HCT116 (cell line): Measurements from ENCODE around the gene NHSL1. TPM values are rescaled to one million over a fixed set of nuclear protein-coding genes. Genes with fewer than 3 reads are reported as not detected.

ENCODE experiments used
- ATAC-seq: fragments of 200-7000 bp; cut with Tn5 transposase; 2 replicates; pipeline ENCODE4 v1.9.1; 2020; ENCODE audit warnings: mild to moderate bottlenecking, moderate library complexity
- BruUV-seq: library from RNA; stranded (reverse); fragments of 400-500 nt; replicated peaks from 2 replicates; lab custom pipeline; 2021; lab: Mats Ljungman, UMichigan
- CTCF ChIA-PET: fragments of 300-600 bp; sonication (Branson Sonifier 250); formaldehyde crosslinking; loops from one replicate; lab custom pipeline; 2021; ENCODE audit warnings: antibody characterized with exemption; lab: Charles Lee
- POLR2A ChIA-PET: fragments of 300-600, 350-600 bp; sonication (Branson Sonifier 250); formaldehyde crosslinking; loops from one replicate; lab custom pipeline; 2021; ENCODE audit warnings: antibody characterized with exemption; lab: Charles Lee
- RAD21 ChIA-PET, 2 experiments: fragments of 300-600 bp; sonication (Branson Sonifier 250); formaldehyde crosslinking; loops; one replicate each; lab custom pipeline; 2023; ENCODE audit warnings: low total read pairs in 2 of 2; ENCODE audit not compliant: uncharacterized antibody in 2 of 2, unreplicated experiment in 2 of 2, low non-redundant PET in 1 of 2; lab: Charles Lee
- DNase-seq: peaks from one replicate; pipeline ENCODE4 v3.0.0-alpha.2; 2010; ENCODE audit warnings: low read depth, low spot score
- H2AFZ ChIP-seq: fragments of 200-600 bp; shearing (Covaris generic), sonication (generic); 2 replicates; pipeline ENCODE4 v1.6.1; 2017; ENCODE audit warnings: low read depth, mixed run types, mixed read lengths, antibody characterized with exemption, low read length; ENCODE audit not compliant: poor library complexity, severe bottlenecking
- H3K27ac ChIP-seq: 2 replicates; pipeline ENCODE4 v1.5.1; 2012; ENCODE audit warnings: low read depth, low read length
- H3K27me3 ChIP-seq: fragments of 200-600 bp; sonication (generic); 2 replicates; pipeline ENCODE4 v1.6.1; 2016; ENCODE audit warnings: mixed run types, low read length, mixed read lengths; ENCODE audit not compliant: insufficient read depth
- H3K36me3 ChIP-seq, 2 experiments: fragments of 200-500 bp in 1 of 2; fragments of 200-600 bp in 1 of 2; sonication (Bioruptor generic) in 1 of 2; sonication (generic) in 1 of 2; 2 replicates each; pipeline versions ENCODE4 v1.5.1 to v1.6.1; 2014 to 2016; ENCODE audit warnings: low read length in 2 of 2, inconsistent platforms in 1 of 2, mixed read lengths in 1 of 2, mixed run types in 1 of 2; ENCODE audit not compliant: insufficient read depth in 2 of 2, control insufficient read depth in 1 of 2
- H3K4me1 ChIP-seq, 2 experiments: fragments of 200-600 bp in 1 of 2; sonication (generic) in 1 of 2; 2 replicates each; pipeline versions ENCODE4 v1.5.1 to v1.6.1; 2012 to 2017; ENCODE audit warnings: low read length in 2 of 2, inconsistent platforms in 1 of 2, mild to moderate bottlenecking in 1 of 2, mixed read lengths in 1 of 2, mixed run types in 1 of 2, moderate library complexity in 1 of 2; ENCODE audit not compliant: insufficient read depth in 2 of 2, control insufficient read depth in 1 of 2
- H3K4me2 ChIP-seq: fragments of 200-600 bp; sonication (generic); 2 replicates; pipeline ENCODE4 v1.6.1; 2017; ENCODE audit warnings: mixed run types, low read length, mixed read lengths
- H3K4me3 ChIP-seq, 2 experiments: fragments of 200-600 bp in 1 of 2; sonication (generic) in 1 of 2; replicated peaks in 1 of 2; 2 replicates each; pipeline ENCODE4 v1.5.1; 2011 to 2016; ENCODE audit warnings: low read length in 2 of 2, control low read depth in 1 of 2, low read depth in 1 of 2, mild to moderate bottlenecking in 1 of 2, mixed read lengths in 1 of 2, mixed run types in 1 of 2
- H3K79me2 ChIP-seq: fragments of 200-600 bp; sonication (generic); 2 replicates; pipeline ENCODE4 v1.6.1; 2017; ENCODE audit warnings: mild to moderate bottlenecking, mixed run types, low read length, moderate library complexity, mixed read lengths; ENCODE audit not compliant: insufficient read depth
- H3K9ac ChIP-seq: fragments of 200-600 bp; sonication (generic); 2 replicates; pipeline ENCODE4 v1.6.1; 2016; ENCODE audit warnings: low read length, mixed read lengths
- H3K9me2 ChIP-seq: fragments of 200-600 bp; sonication (generic), shearing (Covaris generic); 2 replicates; pipeline ENCODE4 v1.6.1; 2017; ENCODE audit warnings: mixed run types, mild to moderate bottlenecking, moderate library complexity; ENCODE audit not compliant: insufficient read depth
- H3K9me3 ChIP-seq, 2 experiments: fragments of 200-500 bp in 1 of 2; fragments of 200-600 bp in 1 of 2; sonication (Bioruptor generic) in 1 of 2; sonication (generic) in 1 of 2; 2 replicates each; pipeline ENCODE4 v1.6.1; 2014 to 2017; ENCODE audit warnings: low read length in 2 of 2, mixed read lengths in 2 of 2, inconsistent platforms in 1 of 2, low read depth in 1 of 2, mild to moderate bottlenecking in 1 of 2, mixed run types in 1 of 2, moderate library complexity in 1 of 2; ENCODE audit not compliant: control insufficient read depth in 1 of 2, insufficient read depth in 1 of 2
- H4K20me1 ChIP-seq: fragments of 200-600 bp; sonication (generic), shearing (Covaris generic); 2 replicates; pipeline ENCODE4 v1.6.1; 2017; ENCODE audit warnings: mixed run types, mild to moderate bottlenecking, moderate library complexity; ENCODE audit not compliant: insufficient read depth
- ATF3 ChIP-seq: IDR thresholded peaks from 2 replicates; pipeline ENCODE4 v1.6.1; 2012
- CBX3 ChIP-seq: IDR thresholded peaks from 2 replicates; pipeline ENCODE4 v1.6.1; 2012; ENCODE audit warnings: low read depth
- CEBPB ChIP-seq: IDR thresholded peaks from 2 replicates; pipeline ENCODE4 v1.6.1; 2012; ENCODE audit warnings: low read depth
- EGR1 ChIP-seq: IDR thresholded peaks from 2 replicates; pipeline ENCODE4 v1.6.1; 2012; ENCODE audit warnings: low read depth
- ELF1 ChIP-seq: IDR thresholded peaks from 2 replicates; pipeline ENCODE4 v1.6.1; 2012; ENCODE audit warnings: low read depth, borderline replicate concordance
- EZH2 ChIP-seq: fragments of 200-600 bp; sonication (generic); IDR thresholded peaks from 2 replicates; pipeline ENCODE4 v1.6.1; 2017; ENCODE audit warnings: antibody characterized with exemption, mixed run types
- EZH2phosphoT487 ChIP-seq: fragments of 200-600 bp; IDR thresholded peaks from 2 replicates; pipeline ENCODE4 v1.6.1; 2018; ENCODE audit warnings: antibody characterized with exemption, borderline replicate concordance
- FOSL1 ChIP-seq: IDR thresholded peaks from 2 replicates; pipeline ENCODE4 v1.6.1; 2012; ENCODE audit warnings: low read depth
- POLR2A ChIP-seq: IDR thresholded peaks from 2 replicates; pipeline ENCODE4 v1.7.0; 2011; ENCODE audit warnings: borderline replicate concordance; ENCODE audit not compliant: insufficient read depth, insufficient read length; ENCODE audit errors: extremely low read depth
- POLR2AphosphoS5 ChIP-seq: IDR thresholded peaks from 2 replicates; pipeline ENCODE4 v1.6.1; 2011; ENCODE audit warnings: mild to moderate bottlenecking, low read depth, low read length, moderate library complexity
- RAD21 ChIP-seq: IDR thresholded peaks from 2 replicates; pipeline ENCODE4 v1.6.1; 2012; ENCODE audit warnings: low read depth, mild to moderate bottlenecking
- REST ChIP-seq: IDR thresholded peaks from 2 replicates; pipeline ENCODE4 v1.6.1; 2012; ENCODE audit warnings: low read depth
- TCF7L2 ChIP-seq: IDR thresholded peaks from 2 replicates; pipeline ENCODE4 v1.7.0; 2011; ENCODE audit warnings: borderline replicate concordance, inconsistent platforms; ENCODE audit not compliant: insufficient read depth, insufficient read length; ENCODE audit errors: extremely low read depth
- ZNF274 ChIP-seq: fragments of 200-500 bp; sonication (Bioruptor generic); IDR thresholded peaks from 2 replicates; pipeline ENCODE4 v1.6.1; 2014; ENCODE audit warnings: mild to moderate bottlenecking, low read depth, low read length, inconsistent platforms
- intact Hi-C: fragments of 100-400 bp; cut with micrococcal nuclease; formaldehyde crosslinking; loops from 2 replicates; pipeline ENCODE4 v1.10.0; 2022
- total RNA-seq: library from RNA; stranded (reverse); gene quantifications from one replicate; pipeline ENCODE4 v1.2.1, GENCODE V29; 2021; ENCODE audit not compliant: unreplicated experiment

NHSL1 gene
- total RNA-seq, 1 experiment from 2014 or later = 15.4 TPM

- Histone ChIP-seq H3K36me3 (no peaks in the 10 kb centered on the region), H3K79me2 (no peaks in the 10 kb centered on the region)
Measured at GRCh38 chr6:138531387-138531786, 32.1 kb upstream of the NHSL1 start.

GRCh38 chr6:138529478-138529877 is 30.2 kb upstream of the NHSL1 start:
- RAD21 ChIA-PET = no interaction called here
- H3K9ac ChIP-seq = no peak overlapping the region
- no peak overlapping the region for H3K27ac ChIP-seq
- H3K79me2 ChIP-seq = no peaks in the 10 kb centered on the region
- H3K36me3 ChIP-seq = no peaks in the 10 kb centered on the region
- CTCF ChIA-PET = no interaction called here
- H3K9me3 ChIP-seq = no peaks in the 10 kb centered on the region
- TF ChIP-seq ELF1 (no peak), CBX3 (no peak), EZH2phosphoT487 (no peak), POLR2A (no peak), REST (no peak), ZNF274 (no peak), FOSL1 (no peak), TCF7L2 (no peak), RAD21 (no peak), EGR1 (no peak), ATF3 (no peak), POLR2AphosphoS5 (no peak)
- no peaks in the 10 kb centered on the region for H3K27me3 ChIP-seq
- no peaks in the 10 kb centered on the region for H3K9me2 ChIP-seq
- POLR2A ChIA-PET = no interaction called here
- ATAC-seq (no peak), DNase-seq (no peak)
- H3K4me2 ChIP-seq = no peak overlapping the region
- intact Hi-C loops = no loop called here
- H2AFZ ChIP-seq = no peak overlapping the region
- H3K4me3 ChIP-seq = no peak overlapping the region
- H4K20me1 ChIP-seq = no peaks in the 10 kb centered on the region
- no peaks in the 10 kb centered on the region for H3K4me1 ChIP-seq
- BruUV-seq = no TSS peak

More at GRCh38 chr6:138531387-138531786, 32.1 kb upstream of the NHSL1 start:
- ChIA-PET POLR2A (no interaction called here), RAD21 (no interaction called here), CTCF (no interaction called here)
- intact Hi-C loops = no loop called here
- Histone ChIP-seq H3K9me3 (no peaks in the 10 kb centered on the region), H3K4me2 (no peak overlapping the region), H3K4me1 (no peaks in the 10 kb centered on the region), H3K9ac (no peak overlapping the region), H2AFZ (no peak overlapping the region), H4K20me1 (no peaks in the 10 kb centered on the region), H3K4me3 (no peak overlapping the region), H3K27me3 (no peaks in the 10 kb centered on the region), H3K27ac (no peak overlapping the region), H3K9me2 (no peaks in the 10 kb centered on the region)
- BruUV-seq = no TSS peak
- TF ChIP-seq POLR2A (no peak), CEBPB (no peak), ZNF274 (no peak), EZH2 (no peak)
- ATAC-seq = no peak
- DNase-seq = no peak
